ENCODE results near the gene CNBP. TPM values are rescaled to one million over a fixed set of nuclear protein-coding genes. Genes with fewer than 3 reads are reported as not detected.
"Not testable (repeated sequence)": the region's sequence is repeated elsewhere in the genome, so short reads cannot be mapped to it uniquely, and the experiment has no call there.

CNBP gene
- polyA plus RNA-seq, 1 donor (not counting 4 experiments of a cell fraction or from before 2014, with no cell fraction given), result 388 TPM

GRCh38 chr3:129226374-129226773, 42.7 kb upstream of the CNBP start:
- H3K4me2 ChIP-seq (ENCODE audit: control insufficient read depth, extremely low read depth, insufficient read depth, low read depth, low read length), result peak overlapping the region; percentile 71
- FAIRE-seq (peak; percentile 92), DNase-seq (ENCODE audit: low read depth, low spot score) (no peak)

GRCh38 chr3:129224984-129225393, 41.3 kb upstream of the CNBP start:
- no peaks in the 10 kb centered on the region for H3K36me3 ChIP-seq (ENCODE audit: control insufficient read depth in 2 of 2, extremely low read depth in 1 of 2, insufficient read depth in 2 of 2, low read length in 2 of 2)
- dilution Hi-C loops (cut with MboI; ENCODE audit: extremely low pct_ligation_motif_present, low sequenced_read_pairs), result no loop called here
- H2AFZ ChIP-seq (ENCODE audit: control insufficient read depth, low read length), result peak overlapping the region; percentile 75
- H3K4me2 ChIP-seq (ENCODE audit: control insufficient read depth, extremely low read depth, insufficient read depth, low read depth, low read length), result peak overlapping the region; percentile 39
- H3K27ac ChIP-seq (ENCODE audit: control insufficient read depth, insufficient read depth, low read length), result peak overlapping the region; percentile 15
- H3K9ac ChIP-seq (ENCODE audit: control insufficient read depth, extremely low read depth, insufficient read depth, low read length), result peak overlapping the region; percentile 11
- H3K4me3 ChIP-seq (ENCODE audit: control insufficient read depth in 2 of 3, extremely low read depth in 1 of 3, insufficient read depth in 2 of 3, low read depth in 1 of 3, low read length in 3 of 3), result no peak overlapping the region
- no peak for DNase-seq (ENCODE audit: low read depth, low spot score)
- no peaks in the 10 kb centered on the region for H4K20me1 ChIP-seq (ENCODE audit: control insufficient read depth, extremely low read depth, insufficient read depth, low read length)
- H3K9me1 ChIP-seq (ENCODE audit: control insufficient read depth, extremely low read depth, insufficient read depth, low read length), result peaks cover 6% of the 10 kb centered on the region
- H3K79me2 ChIP-seq (ENCODE audit: control insufficient read depth, insufficient read depth, low read length), result no peaks in the 10 kb centered on the region
- no peaks in the 10 kb centered on the region for H3K27me3 ChIP-seq (ENCODE audit: control insufficient read depth, extremely low read depth, insufficient read depth, low read length)
- no peaks in the 10 kb centered on the region for H3K9me3 ChIP-seq (ENCODE audit: control insufficient read depth, low read depth, low read length)
- TF ChIP-seq CTCF (optimal IDR thresholded peaks at IDR 0.05 in 1 of 3, IDR thresholded peaks at IDR 0.05 in 1 of 3, conservative IDR thresholded peaks at IDR 0.05 in 1 of 3; ENCODE audit: extremely low read depth in 1 of 3, insufficient read depth in 2 of 3, low read length in 3 of 3) (no peak), EZH2 (IDR thresholded peaks at IDR 0.05; ENCODE audit: low read length) (no peak)
- H3K4me1 ChIP-seq (ENCODE audit: control insufficient read depth, extremely low read depth, insufficient read depth, low read length), result peaks cover 35% of the 10 kb centered on the region
- peak; percentile 87 for FAIRE-seq

More at GRCh38 chr3:129226374-129226773, 42.7 kb upstream of the CNBP start:
- Histone ChIP-seq H3K27me3 (ENCODE audit: control insufficient read depth, extremely low read depth, insufficient read depth, low read length) (no peaks in the 10 kb centered on the region), H2AFZ (ENCODE audit: control insufficient read depth, low read length) (peak overlapping the region; percentile 87), H3K4me1 (ENCODE audit: control insufficient read depth, extremely low read depth, insufficient read depth, low read length) (peaks cover 47% of the 10 kb centered on the region), H3K4me3 (ENCODE audit: control insufficient read depth in 2 of 3, extremely low read depth in 1 of 3, insufficient read depth in 2 of 3, low read depth in 1 of 3, low read length in 3 of 3) (peak overlapping the region in 1 of 3 experiments; percentile 18), H3K27ac (ENCODE audit: control insufficient read depth, insufficient read depth, low read length) (peak overlapping the region; percentile 77), H3K79me2 (ENCODE audit: control insufficient read depth, insufficient read depth, low read length) (no peaks in the 10 kb centered on the region), H3K36me3 (ENCODE audit: control insufficient read depth in 2 of 2, extremely low read depth in 1 of 2, insufficient read depth in 2 of 2, low read length in 2 of 2) (no peaks in the 10 kb centered on the region), H3K9me1 (ENCODE audit: control insufficient read depth, extremely low read depth, insufficient read depth, low read length) (peaks cover 6% of the 10 kb centered on the region), H3K9ac (ENCODE audit: control insufficient read depth, extremely low read depth, insufficient read depth, low read length) (no peak overlapping the region), H3K9me3 (ENCODE audit: control insufficient read depth, low read depth, low read length) (no peaks in the 10 kb centered on the region), H4K20me1 (ENCODE audit: control insufficient read depth, extremely low read depth, insufficient read depth, low read length) (no peaks in the 10 kb centered on the region)
- no peak for TF ChIP-seq EZH2 (IDR thresholded peaks at IDR 0.05; ENCODE audit: low read length)
- TF ChIP-seq CTCF (optimal IDR thresholded peaks at IDR 0.05 in 1 of 3, IDR thresholded peaks at IDR 0.05 in 1 of 3, conservative IDR thresholded peaks at IDR 0.05 in 1 of 3; ENCODE audit: extremely low read depth in 1 of 3, insufficient read depth in 2 of 3, low read length in 3 of 3), result no peak
- dilution Hi-C loops (cut with MboI; ENCODE audit: extremely low pct_ligation_motif_present, low sequenced_read_pairs), result no loop called here

GRCh38 chr3:129224387-129224786, 40.7 kb upstream of the CNBP start:
- DNase-seq (ENCODE audit: low read depth, low spot score); H3K36me3 ChIP-seq (ENCODE audit: control insufficient read depth in 2 of 2, extremely low read depth in 1 of 2, insufficient read depth in 2 of 2, low read length in 2 of 2); H3K4me2 ChIP-seq (ENCODE audit: control insufficient read depth, extremely low read depth, insufficient read depth, low read depth, low read length); H2AFZ ChIP-seq (ENCODE audit: control insufficient read depth, low read length); H3K27me3 ChIP-seq (ENCODE audit: control insufficient read depth, extremely low read depth, insufficient read depth, low read length); H3K79me2 ChIP-seq (ENCODE audit: control insufficient read depth, insufficient read depth, low read length); H3K9me3 ChIP-seq (ENCODE audit: control insufficient read depth, low read depth, low read length); H4K20me1 ChIP-seq (ENCODE audit: control insufficient read depth, extremely low read depth, insufficient read depth, low read length); dilution Hi-C loops (cut with MboI; ENCODE audit: extremely low pct_ligation_motif_present, low sequenced_read_pairs); H3K9me1 ChIP-seq (ENCODE audit: control insufficient read depth, extremely low read depth, insufficient read depth, low read length); FAIRE-seq; H3K4me3 ChIP-seq (ENCODE audit: control insufficient read depth in 2 of 3, extremely low read depth in 1 of 3, insufficient read depth in 2 of 3, low read depth in 1 of 3, low read length in 3 of 3); H3K9ac ChIP-seq (ENCODE audit: control insufficient read depth, extremely low read depth, insufficient read depth, low read length): not testable (repeated sequence)
- Histone ChIP-seq H3K27ac (ENCODE audit: control insufficient read depth, insufficient read depth, low read length) (peak overlapping the region; percentile 15), H3K4me1 (ENCODE audit: control insufficient read depth, extremely low read depth, insufficient read depth, low read length) (peaks cover 31% of the 10 kb centered on the region)

Data from keratinocyte (primary cell).